GM19463 (cell line): ENCODE data around the gene THADA.

Experiments
- ATAC-seq: cut with Tn5 transposase; IDR thresholded peaks from one replicate; pipeline ENCODE4 v1.9.1; 2021; ENCODE audit warnings: mild to moderate bottlenecking, moderate library complexity; ENCODE audit not compliant: unreplicated experiment

Gene THADA

GRCh38 chr2:43420389-43420801 is 175.4 kb downstream of the THADA start:
- ATAC-seq = no peak

- ATAC-seq = no peak
Observed at GRCh38 chr2:43419876-43420275, 176.0 kb downstream of the THADA start.

GRCh38 chr2:43419243-43419642 is 176.6 kb downstream of the THADA start:
- ATAC-seq = no peak

- ATAC-seq = no peak
Observed at GRCh38 chr2:43418680-43419079, 177.2 kb downstream of the THADA start.

- ATAC-seq = no peak
Observed at GRCh38 chr2:43417300-43417699, 178.5 kb downstream of the THADA start.

GRCh38 chr2:43415592-43415991 is 180.2 kb downstream of the THADA start:
- ATAC-seq = no peak

GRCh38 chr2:43414586-43415135 is 181.2 kb downstream of the THADA start:
- no peak for ATAC-seq

GRCh38 chr2:43414033-43414432 is 181.8 kb downstream of the THADA start:
- ATAC-seq = no peak

GRCh38 chr2:43412114-43412753 is 183.6 kb downstream of the THADA start:
- ATAC-seq = no peak

GRCh38 chr2:43410055-43410604 is 185.7 kb downstream of the THADA start:
- ATAC-seq = no peak

- ATAC-seq = peak; percentile 56
Observed at GRCh38 chr2:43408407-43409160, 187.3 kb downstream of the THADA start.

- peak; percentile 45 for ATAC-seq
Observed at GRCh38 chr2:43407935-43408334, 187.9 kb downstream of the THADA start.

GRCh38 chr2:43406651-43407279 is 189.1 kb downstream of the THADA start:
- ATAC-seq = no peak

- no peak for ATAC-seq
Observed at GRCh38 chr2:43405829-43406228, 190.0 kb downstream of the THADA start.

- ATAC-seq = peak; percentile 49
Observed at GRCh38 chr2:43402452-43402937, 193.3 kb downstream of the THADA start.

GRCh38 chr2:43402002-43402401 is 193.8 kb downstream of the THADA start:
- peak; percentile 85 for ATAC-seq

- no peak for ATAC-seq
Observed at GRCh38 chr2:43400508-43400907, 195.3 kb downstream of the THADA start.

- ATAC-seq = no peak
Observed at GRCh38 chr2:43399515-43400264, 196.1 kb downstream of the THADA start.

- ATAC-seq = no peak
Observed at GRCh38 chr2:43399098-43399497, 196.7 kb downstream of the THADA start.

- ATAC-seq = no peak
Observed at GRCh38 chr2:43397821-43398220, 198.0 kb downstream of the THADA start.

GRCh38 chr2:43397411-43397810 is 198.4 kb downstream of the THADA start:
- no peak for ATAC-seq
